Neural cell (in vitro differentiated cells): ENCODE data around the gene ATP6V0E2. TPM values are rescaled to one million over a fixed set of nuclear protein-coding genes. Genes with fewer than 3 reads are reported as not detected.

Source experiments
- H2AFZ ChIP-seq: fragments of 200-600, 300-800 bp; sonication (generic), shearing (Covaris generic); 2 replicates; pipeline ENCODE4 v1.6.0; 2014; ENCODE audit warnings: low read depth, mild to moderate bottlenecking, antibody characterized with exemption, low read length, moderate library complexity
- H3F3A ChIP-seq: fragments of 200-600 bp; shearing (Covaris generic); 2 replicates; pipeline ENCODE4 v1.6.1; 2016; ENCODE audit warnings: mild to moderate bottlenecking, moderate library complexity, mixed read lengths, antibody characterized with exemption, low read length; ENCODE audit not compliant: insufficient read depth, poor library complexity, severe bottlenecking
- H3K27ac ChIP-seq: fragments of 200-600, 300-800 bp; sonication (generic), shearing (Covaris generic); 2 replicates; pipeline ENCODE4 v1.5.1; 2014; ENCODE audit warnings: mild to moderate bottlenecking, low read length, moderate library complexity
- H3K27me3 ChIP-seq: fragments of 300-800, 200-600 bp; sonication (generic), shearing (Covaris generic); 2 replicates; pipeline ENCODE4 v1.6.0; 2014; ENCODE audit warnings: mild to moderate bottlenecking, low read depth, low read length, moderate library complexity; ENCODE audit not compliant: insufficient read depth
- H3K36me3 ChIP-seq: fragments of 300-800, 200-600 bp; sonication (generic), shearing (Covaris generic); 2 replicates; pipeline ENCODE4 v1.5.1; 2014; ENCODE audit warnings: mild to moderate bottlenecking, antibody characterized with exemption, low read length, moderate library complexity; ENCODE audit not compliant: insufficient read depth
- H3K4me2 ChIP-seq: fragments of 300-800, 200-600 bp; sonication (generic), shearing (Covaris generic); 2 replicates; pipeline ENCODE4 v1.6.0; 2014; ENCODE audit warnings: mild to moderate bottlenecking, low read length
- H3K4me3 ChIP-seq: fragments of 300-800, 200-600 bp; sonication (generic), shearing (Covaris generic); 2 replicates; pipeline ENCODE4 v1.5.1; 2014; ENCODE audit warnings: mild to moderate bottlenecking, low read length, moderate library complexity
- H3K79me2 ChIP-seq: fragments of 200-600 bp; shearing (Covaris generic); replicated peaks from 2 replicates; pipeline ENCODE4 v1.6.0; 2014; ENCODE audit warnings: mild to moderate bottlenecking, low read length, moderate library complexity; ENCODE audit not compliant: insufficient read depth
- H3K9ac ChIP-seq: fragments of 300-800, 200-600 bp; sonication (generic), shearing (Covaris generic); 2 replicates; pipeline ENCODE4 v1.6.1; 2016; ENCODE audit warnings: mild to moderate bottlenecking, low read length, mixed read lengths
- H3K9me2 ChIP-seq: fragments of 200-600 bp; shearing (Covaris generic); 2 replicates; pipeline ENCODE4 v1.6.1; 2016; ENCODE audit warnings: mild to moderate bottlenecking, low read length, mixed read lengths; ENCODE audit not compliant: insufficient read depth
- H3K9me3 ChIP-seq: fragments of 200-600, 300-800 bp; sonication (generic), shearing (Covaris generic); 2 replicates; pipeline ENCODE4 v1.6.1; 2016; ENCODE audit warnings: mild to moderate bottlenecking, mixed run types, low read length, moderate library complexity, mixed read lengths
- H4K20me1 ChIP-seq: fragments of 200-600 bp; shearing (Covaris generic); 2 replicates; pipeline ENCODE4 v1.6.1; 2016; ENCODE audit warnings: mild to moderate bottlenecking, mixed run types; ENCODE audit not compliant: insufficient read depth
- EP300 ChIP-seq: fragments of 450-650 bp; conservative IDR thresholded peaks from 2 replicates; pipeline ENCODE4 v1.6.1; 2014; ENCODE audit warnings: antibody characterized with exemption, mild to moderate bottlenecking, moderate library complexity; ENCODE audit not compliant: poor library complexity, severe bottlenecking
- EZH2 ChIP-seq: fragments of 200-600, 300-800 bp; shearing (Covaris generic), sonication (generic); IDR thresholded peaks from 2 replicates; pipeline ENCODE4 v1.6.1; 2014; ENCODE audit warnings: antibody characterized with exemption, low read length, borderline replicate concordance, mild to moderate bottlenecking; ENCODE audit not compliant: insufficient read depth, poor library complexity, severe bottlenecking
- MXI1 ChIP-seq: fragments of 450-650 bp; conservative IDR thresholded peaks from 2 replicates; pipeline ENCODE4 v1.6.1; 2014; ENCODE audit warnings: antibody characterized with exemption, mild to moderate bottlenecking; ENCODE audit not compliant: poor library complexity, severe bottlenecking
- POLR2AphosphoS5 ChIP-seq: IDR thresholded peaks from 2 replicates; pipeline ENCODE4 v1.6.1; 2012
- RAD21 ChIP-seq: fragments of 450-650 bp; conservative IDR thresholded peaks from 2 replicates; pipeline ENCODE4 v1.6.1; 2014; ENCODE audit warnings: antibody characterized with exemption, mild to moderate bottlenecking, moderate library complexity
- SMC3 ChIP-seq: fragments of 450-650 bp; conservative IDR thresholded peaks from 2 replicates; pipeline ENCODE4 v1.6.1; 2014; ENCODE audit warnings: antibody characterized with exemption, mild to moderate bottlenecking, moderate library complexity; ENCODE audit not compliant: poor library complexity
- TAF1 ChIP-seq: IDR thresholded peaks from 2 replicates; pipeline ENCODE4 v1.6.1; 2012; ENCODE audit warnings: low read depth
- polyA plus RNA-seq: library from polyadenylated mRNA; depleted of rRNA; stranded (reverse); fragments of >200 nt; gene quantifications from 2 replicates; pipeline ENCODE4 v1.2.3, GENCODE V29; 2014
- TF ChIP-seq, protein P1 (sequence below): fragments of 450-650 bp; IDR thresholded peaks from 2 replicates; pipeline ENCODE4 v1.5.1; 2014; ENCODE audit warnings: antibody characterized with exemption, mild to moderate bottlenecking, moderate library complexity; ENCODE audit not compliant: poor library complexity, severe bottlenecking
- TF ChIP-seq, protein P2 (sequence below): IDR thresholded peaks from 2 replicates; pipeline ENCODE4 v1.6.1; 2012; ENCODE audit warnings: borderline replicate concordance

ATP6V0E2 gene
- polyA plus RNA-seq, 1 donor from 2014 or later = 550 TPM

DNA sequence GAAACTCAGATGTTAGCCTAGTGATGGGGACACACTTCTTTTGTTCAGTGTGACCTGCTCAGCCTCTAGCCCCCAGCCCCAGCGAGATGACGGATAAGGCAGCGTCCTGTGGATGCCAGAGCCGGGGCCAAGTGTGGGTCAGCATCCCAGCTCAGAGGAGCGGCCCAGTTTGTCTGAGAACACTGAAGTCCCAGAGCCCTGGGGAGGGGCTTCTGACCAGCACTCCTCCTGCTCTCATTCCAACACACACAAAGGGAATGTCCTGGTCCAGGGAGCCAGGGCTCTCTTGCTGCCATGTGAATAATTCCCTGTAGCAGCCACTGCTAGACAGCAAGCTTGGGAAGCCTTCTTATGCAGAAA, 4.5 kb upstream of the ATP6V0E2 start:
- TF ChIP-seq, protein P1, sequence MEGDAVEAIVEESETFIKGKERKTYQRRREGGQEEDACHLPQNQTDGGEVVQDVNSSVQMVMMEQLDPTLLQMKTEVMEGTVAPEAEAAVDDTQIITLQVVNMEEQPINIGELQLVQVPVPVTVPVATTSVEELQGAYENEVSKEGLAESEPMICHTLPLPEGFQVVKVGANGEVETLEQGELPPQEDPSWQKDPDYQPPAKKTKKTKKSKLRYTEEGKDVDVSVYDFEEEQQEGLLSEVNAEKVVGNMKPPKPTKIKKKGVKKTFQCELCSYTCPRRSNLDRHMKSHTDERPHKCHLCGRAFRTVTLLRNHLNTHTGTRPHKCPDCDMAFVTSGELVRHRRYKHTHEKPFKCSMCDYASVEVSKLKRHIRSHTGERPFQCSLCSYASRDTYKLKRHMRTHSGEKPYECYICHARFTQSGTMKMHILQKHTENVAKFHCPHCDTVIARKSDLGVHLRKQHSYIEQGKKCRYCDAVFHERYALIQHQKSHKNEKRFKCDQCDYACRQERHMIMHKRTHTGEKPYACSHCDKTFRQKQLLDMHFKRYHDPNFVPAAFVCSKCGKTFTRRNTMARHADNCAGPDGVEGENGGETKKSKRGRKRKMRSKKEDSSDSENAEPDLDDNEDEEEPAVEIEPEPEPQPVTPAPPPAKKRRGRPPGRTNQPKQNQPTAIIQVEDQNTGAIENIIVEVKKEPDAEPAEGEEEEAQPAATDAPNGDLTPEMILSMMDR = no peak
- TF ChIP-seq EP300 = no peak
- no peak for TF ChIP-seq SMC3
- TF ChIP-seq, protein P2, sequence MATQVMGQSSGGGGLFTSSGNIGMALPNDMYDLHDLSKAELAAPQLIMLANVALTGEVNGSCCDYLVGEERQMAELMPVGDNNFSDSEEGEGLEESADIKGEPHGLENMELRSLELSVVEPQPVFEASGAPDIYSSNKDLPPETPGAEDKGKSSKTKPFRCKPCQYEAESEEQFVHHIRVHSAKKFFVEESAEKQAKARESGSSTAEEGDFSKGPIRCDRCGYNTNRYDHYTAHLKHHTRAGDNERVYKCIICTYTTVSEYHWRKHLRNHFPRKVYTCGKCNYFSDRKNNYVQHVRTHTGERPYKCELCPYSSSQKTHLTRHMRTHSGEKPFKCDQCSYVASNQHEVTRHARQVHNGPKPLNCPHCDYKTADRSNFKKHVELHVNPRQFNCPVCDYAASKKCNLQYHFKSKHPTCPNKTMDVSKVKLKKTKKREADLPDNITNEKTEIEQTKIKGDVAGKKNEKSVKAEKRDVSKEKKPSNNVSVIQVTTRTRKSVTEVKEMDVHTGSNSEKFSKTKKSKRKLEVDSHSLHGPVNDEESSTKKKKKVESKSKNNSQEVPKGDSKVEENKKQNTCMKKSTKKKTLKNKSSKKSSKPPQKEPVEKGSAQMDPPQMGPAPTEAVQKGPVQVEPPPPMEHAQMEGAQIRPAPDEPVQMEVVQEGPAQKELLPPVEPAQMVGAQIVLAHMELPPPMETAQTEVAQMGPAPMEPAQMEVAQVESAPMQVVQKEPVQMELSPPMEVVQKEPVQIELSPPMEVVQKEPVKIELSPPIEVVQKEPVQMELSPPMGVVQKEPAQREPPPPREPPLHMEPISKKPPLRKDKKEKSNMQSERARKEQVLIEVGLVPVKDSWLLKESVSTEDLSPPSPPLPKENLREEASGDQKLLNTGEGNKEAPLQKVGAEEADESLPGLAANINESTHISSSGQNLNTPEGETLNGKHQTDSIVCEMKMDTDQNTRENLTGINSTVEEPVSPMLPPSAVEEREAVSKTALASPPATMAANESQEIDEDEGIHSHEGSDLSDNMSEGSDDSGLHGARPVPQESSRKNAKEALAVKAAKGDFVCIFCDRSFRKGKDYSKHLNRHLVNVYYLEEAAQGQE = no peak
- TF ChIP-seq MXI1 = no peak
- no peak for TF ChIP-seq RAD21
- TF ChIP-seq EZH2 = no peak
- no peak for TF ChIP-seq TAF1
- TF ChIP-seq POLR2AphosphoS5 = no peak

DNA sequence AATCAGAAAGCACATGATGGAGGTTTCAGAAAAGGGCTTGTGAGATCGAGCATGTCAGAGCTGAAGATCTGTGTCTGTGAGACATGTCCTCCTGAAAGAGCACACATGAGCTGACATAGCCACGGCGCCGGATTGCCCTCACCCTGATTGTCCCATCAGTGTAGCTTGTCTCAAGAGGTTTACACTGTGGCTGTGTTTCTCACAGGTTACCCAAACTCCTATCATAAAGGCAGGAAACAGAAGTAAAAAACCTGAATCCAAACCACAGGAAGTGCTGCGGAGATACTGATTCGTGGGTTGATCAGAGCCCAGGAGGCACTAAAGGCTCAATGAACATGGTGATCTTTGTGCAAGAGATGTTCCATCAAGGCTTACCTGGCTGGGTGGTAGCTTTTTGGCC, 3.9 kb upstream of the ATP6V0E2 start:
- H3K79me2 ChIP-seq = peaks cover 9% of the 10 kb centered on the region
- H3K9ac ChIP-seq = no peak overlapping the region
- H3K4me3 ChIP-seq = no peak overlapping the region
- H3F3A ChIP-seq = no peaks in the 10 kb centered on the region
- H4K20me1 ChIP-seq = no peaks in the 10 kb centered on the region
- H3K4me2 ChIP-seq = no peak overlapping the region
- H2AFZ ChIP-seq = no peak overlapping the region
- H3K27ac ChIP-seq = no peak overlapping the region
- H3K27me3 ChIP-seq = no peaks in the 10 kb centered on the region
- no peaks in the 10 kb centered on the region for H3K36me3 ChIP-seq
- H3K9me2 ChIP-seq = no peaks in the 10 kb centered on the region
- no peaks in the 10 kb centered on the region for H3K9me3 ChIP-seq
- TF ChIP-seq RAD21 (no peak), TAF1 (no peak), EP300 (no peak), MXI1 (no peak), EZH2 (no peak), POLR2AphosphoS5 (no peak), SMC3 (no peak)
- TF ChIP-seq, protein P1 = no peak
- TF ChIP-seq, protein P2 = no peak

More for the DNA sequence above, 4.5 kb upstream of the ATP6V0E2 start:
- Histone ChIP-seq H3K9me3 (no peaks in the 10 kb centered on the region), H4K20me1 (no peaks in the 10 kb centered on the region), H3K9ac (no peak overlapping the region), H3K27ac (no peak overlapping the region), H3K9me2 (no peaks in the 10 kb centered on the region), H3K4me2 (no peak overlapping the region), H2AFZ (no peak overlapping the region), H3K27me3 (no peaks in the 10 kb centered on the region), H3F3A (no peaks in the 10 kb centered on the region), H3K4me3 (no peak overlapping the region), H3K79me2 (peaks cover 3% of the 10 kb centered on the region), H3K36me3 (no peaks in the 10 kb centered on the region)
